ENCODE data around the gene PROS1.
"Not testable (repeated sequence)": the region's sequence is repeated elsewhere in the genome, so short reads cannot be mapped to it uniquely, and the experiment has no call there.

PROS1 gene

DNA sequence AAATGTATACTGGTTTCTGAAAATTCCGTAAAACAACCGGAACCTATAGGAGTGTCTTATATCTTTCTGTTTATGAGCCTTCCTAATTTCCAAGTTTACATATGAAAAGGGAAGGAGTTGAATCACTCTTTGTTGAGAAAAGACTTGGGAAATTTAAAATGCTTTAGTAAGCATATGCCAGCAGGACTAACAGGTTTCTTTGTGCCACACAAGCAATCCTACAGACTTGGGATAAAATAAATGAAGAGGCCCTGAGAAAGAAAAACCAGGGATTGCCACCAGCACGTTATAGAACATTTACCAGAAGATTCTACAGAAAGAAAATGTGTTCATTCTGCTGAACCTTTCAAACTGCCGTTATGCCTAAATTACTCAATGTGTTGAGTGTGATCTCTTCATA lies 96.3 kb downstream of the PROS1 start:
- not testable (repeated sequence) for DNase-seq (ENCODE audit: low read depth in 2 of 2)

- not testable (repeated sequence) for DNase-seq (ENCODE audit: low read depth in 2 of 2)
Observed at GRCh38 chr3:93873412-93873811, 100.3 kb downstream of the PROS1 start.

GRCh38 chr3:93867425-93867824 lies 106.3 kb downstream of the PROS1 start:
- DNase-seq (ENCODE audit: low read depth in 2 of 2), result no peak

- no peak for DNase-seq (ENCODE audit: low read depth in 2 of 2)
Observed at GRCh38 chr3:93861017-93861416, 112.7 kb downstream of the PROS1 start.

DNA sequence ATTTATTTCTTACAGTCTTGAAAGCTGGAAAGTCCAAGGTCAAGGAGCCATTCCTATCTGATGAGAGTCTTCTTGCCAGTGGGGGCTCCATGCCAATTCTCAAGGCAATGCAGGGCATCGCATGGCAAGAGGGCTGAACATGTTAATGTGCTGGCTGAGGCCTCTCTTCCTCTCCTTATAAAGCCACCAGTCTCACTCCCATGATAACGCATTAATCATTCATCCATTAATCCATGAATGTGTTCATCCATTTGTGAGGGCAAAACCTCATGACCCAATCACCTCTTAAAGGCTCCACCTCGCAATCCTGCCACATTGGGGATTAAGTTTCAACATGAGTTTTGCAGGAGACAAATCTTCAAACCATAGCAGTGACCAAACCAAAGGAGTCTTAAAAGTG lies 118.3 kb downstream of the PROS1 start:
- no peak for DNase-seq (ENCODE audit: low read depth in 2 of 2)

GRCh38 chr3:93852228-93852627 lies 121.5 kb downstream of the PROS1 start:
- not testable (repeated sequence) for DNase-seq (ENCODE audit: low read depth in 2 of 2)

DNA sequence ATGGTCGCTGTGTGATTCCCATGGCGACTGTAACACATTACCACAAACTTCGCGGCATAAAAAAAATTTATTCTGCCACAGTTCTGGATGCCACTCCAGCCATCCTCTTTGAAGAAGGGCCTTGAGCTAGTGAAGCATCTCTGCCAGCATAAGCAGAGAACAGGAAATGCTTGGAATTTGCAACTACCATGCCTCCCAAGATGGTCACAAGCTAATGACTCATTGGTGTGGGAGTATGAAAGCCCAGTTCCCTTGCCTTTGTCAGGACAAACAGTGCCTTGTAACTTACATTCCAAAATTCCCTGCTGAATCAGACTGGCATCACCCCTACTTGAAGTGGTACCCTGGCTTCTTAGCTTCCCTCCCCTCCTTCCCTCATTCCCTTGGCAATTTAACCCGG lies 129.7 kb downstream of the PROS1 start:
- DNase-seq (ENCODE audit: low read depth in 2 of 2), result no peak

DNA sequence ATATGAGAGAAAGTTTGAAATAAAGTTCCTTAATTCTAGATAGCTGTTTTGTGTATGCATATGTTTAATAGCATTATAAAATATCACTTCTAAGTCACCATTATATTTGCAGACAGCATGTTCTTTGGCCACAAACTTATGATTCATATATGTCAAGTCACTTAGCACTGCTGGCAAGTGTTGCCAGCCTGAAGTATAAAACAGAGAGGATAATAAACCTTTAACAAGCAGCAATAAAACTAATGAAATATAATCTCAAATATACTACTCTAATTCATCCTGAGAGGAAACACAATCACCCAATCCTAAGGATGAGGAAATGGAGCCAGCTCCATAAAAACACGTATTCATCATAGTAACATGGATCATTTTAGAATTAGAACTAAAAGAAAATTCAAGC lies 134.5 kb downstream of the PROS1 start:
- DNase-seq (ENCODE audit: low read depth in 2 of 2), result not testable (repeated sequence)

Measured in stimulated activated CD4-positive, alpha-beta T cell treated with anti-CD3 and anti-CD28 coated beads, Interleukin-15, amount 100 ng/mL, for 48 hours (primary cell).